Limb (tissue), 2 donors: ENCODE results near the gene OPTC.
A peak's percentile ranks its signal among the peaks of the same experiment; 100 is the strongest.

ENCODE experiments used
- DNase-seq, 2 donors: peaks; one replicate each; pipeline ENCODE4 v3.0.0-alpha.2; 2016; ENCODE audit errors: extremely low spot score in 2 of 2

The OPTC gene

GRCh38 chr1:203491664-203492063, 2.3 kb upstream of the OPTC start:
- DNase-seq: no peak

GRCh38 chr1:203492082-203492747, 1.7 kb upstream of the OPTC start:
- no peak for DNase-seq

- no peak for DNase-seq
Measured at GRCh38 chr1:203492748-203493130, 1.2 kb upstream of the OPTC start.

GRCh38 chr1:203495845-203496244, 1.9 kb downstream of the OPTC start:
- no peak for DNase-seq

GRCh38 chr1:203497269-203497777, 3.4 kb downstream of the OPTC start:
- DNase-seq: no peak

- no peak for DNase-seq
Measured at GRCh38 chr1:203499643-203500278, 5.8 kb downstream of the OPTC start.

GRCh38 chr1:203500279-203500678, 6.3 kb downstream of the OPTC start:
- DNase-seq: no peak

- DNase-seq: no peak
Measured at GRCh38 chr1:203503836-203504235, 9.9 kb downstream of the OPTC start.

GRCh38 chr1:203504400-203505250, 10.7 kb downstream of the OPTC start:
- peak; percentile 84 to 85 for DNase-seq

GRCh38 chr1:203505526-203506204, 11.7 kb downstream of the OPTC start:
- no peak for DNase-seq

GRCh38 chr1:203506858-203507626, 13.1 kb downstream of the OPTC start:
- peak; percentile 55 to 57 for DNase-seq

- no peak for DNase-seq
Measured at GRCh38 chr1:203507759-203508158, 13.8 kb downstream of the OPTC start.

- DNase-seq: peak in 1 of 2 donors; percentile 46
Measured at GRCh38 chr1:203508463-203509073, 14.6 kb downstream of the OPTC start.

- no peak for DNase-seq
Measured at GRCh38 chr1:203509135-203509534, 15.2 kb downstream of the OPTC start.

- no peak for DNase-seq
Measured at GRCh38 chr1:203511513-203511912, 17.6 kb downstream of the OPTC start.

- DNase-seq: no peak
Measured at GRCh38 chr1:203511930-203512329, 18.0 kb downstream of the OPTC start.

GRCh38 chr1:203512517-203512847, 18.5 kb downstream of the OPTC start:
- DNase-seq: no peak

GRCh38 chr1:203512848-203513584, 19.1 kb downstream of the OPTC start:
- no peak for DNase-seq

- no peak for DNase-seq
Measured at GRCh38 chr1:203513585-203514031, 19.7 kb downstream of the OPTC start.

GRCh38 chr1:203516184-203516583, 22.2 kb downstream of the OPTC start:
- no peak for DNase-seq
